Fibroblast of skin of left quadriceps (primary cell): Measurements from ENCODE around the gene ZNF248.
"Not testable (repeated sequence)": the region's sequence is repeated elsewhere in the genome, so short reads cannot be mapped to it uniquely, and the experiment has no call there.

Source experiments
- DNase-seq, 2 experiments: peaks; one replicate each; pipeline ENCODE4 v3.0.0-alpha.2; 2013; ENCODE audit warnings: low read depth in 2 of 2

ZNF248 gene

GRCh38 chr10:37747081-37747480, 110.3 kb downstream of the ZNF248 start:
- DNase-seq: no peak

- no peak for DNase-seq
Observed at GRCh38 chr10:37741831-37742230, 115.6 kb downstream of the ZNF248 start.

- DNase-seq: no peak
Observed at GRCh38 chr10:37739181-37739580, 118.2 kb downstream of the ZNF248 start.

- DNase-seq: not testable (repeated sequence)
Observed at GRCh38 chr10:37738241-37738640, 119.2 kb downstream of the ZNF248 start.

- DNase-seq: no peak
Observed at GRCh38 chr10:37737336-37737735, 120.1 kb downstream of the ZNF248 start.

- DNase-seq: no peak
Observed at GRCh38 chr10:37736120-37736519, 121.3 kb downstream of the ZNF248 start.

GRCh38 chr10:37734971-37735370, 122.4 kb downstream of the ZNF248 start:
- no peak for DNase-seq
